ENCODE results near the gene FADS3. TPM values are rescaled to one million over a fixed set of nuclear protein-coding genes. Genes with fewer than 3 reads are reported as not detected.

Gene FADS3
- total RNA-seq, 4 donors from 2014 or later, result 19.5 to 96.9 (median 31.6) TPM

DNA sequence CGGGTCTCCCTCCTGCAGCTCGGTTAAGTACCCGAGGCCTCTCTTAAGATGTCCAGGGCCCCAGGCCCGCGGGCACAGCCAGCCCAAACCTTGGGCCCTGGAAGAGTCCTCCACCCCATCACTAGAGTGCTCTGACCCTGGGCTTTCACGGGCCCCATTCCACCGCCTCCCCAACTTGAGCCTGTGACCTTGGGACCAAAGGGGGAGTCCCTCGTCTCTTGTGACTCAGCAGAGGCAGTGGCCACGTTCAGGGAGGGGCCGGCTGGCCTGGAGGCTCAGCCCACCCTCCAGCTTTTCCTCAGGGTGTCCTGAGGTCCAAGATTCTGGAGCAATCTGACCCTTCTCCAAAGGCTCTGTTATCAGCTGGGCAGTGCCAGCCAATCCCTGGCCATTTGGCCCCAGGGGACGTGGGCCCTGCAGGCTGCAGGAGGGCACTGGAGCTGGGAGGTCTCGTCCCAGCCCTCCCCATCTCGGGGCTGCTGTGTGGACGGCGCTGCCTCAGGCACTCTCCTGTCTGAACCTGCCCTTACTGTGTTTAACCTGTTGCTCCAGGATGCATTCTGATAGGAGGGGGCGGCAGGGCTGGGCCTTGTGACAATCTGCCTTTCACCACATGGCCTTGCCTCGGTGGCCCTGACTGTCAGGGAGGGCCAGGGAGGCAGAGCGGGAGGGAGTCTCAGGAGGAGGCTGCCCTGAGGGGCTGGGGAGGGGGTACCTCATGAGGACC, 25.0 kb downstream of the FADS3 start:
- TF ChIP-seq CTCF (IDR thresholded peaks at IDR 0.05), result no peak
- WGBS, 2 donors (ENCODE audit: low coverage in 1 of 2), result 74% methylated on average over 18 of the region's 18 CpGs; no CpG with 5 or more reads in 1 of the 2 donors
- Histone ChIP-seq H3K27me3 (peaks cover 9% of the 10 kb centered on the region), H3K27ac (no peak overlapping the region), H3K4me3 (no peak overlapping the region), H3K9me3 (no peaks in the 10 kb centered on the region), H3K4me1 (peaks cover 0 to 6% (median 0%) of the 10 kb centered on the region in 4 donors), H3K36me3 (no peaks in the 10 kb centered on the region)
- in situ Hi-C loops (cut with MboI; ENCODE audit: low pct_ligation_motif_present in 1 of 4, low pct_unique_long_range_greater_than_20kb in 1 of 4, low sequenced_read_pairs in 3 of 4) (loop anchor here in 2 of 4 donors (25.0 kb wide), 1 partner anchor 446 kb away; no protein-coding TSS in a partner anchor), intact Hi-C loops (cut with DNase I; ENCODE audit: low total_unique reads) (no loop called here)
- DNase-seq, result no peak

- no peak for TF ChIP-seq POLR2A (IDR thresholded peaks at IDR 0.05)
- TF ChIP-seq EP300 (IDR thresholded peaks at IDR 0.05; ENCODE audit: low read depth), result no peak
- no peak for TF ChIP-seq POLR2AphosphoS5 (IDR thresholded peaks at IDR 0.05)
- no peak for TF ChIP-seq CTCF (IDR thresholded peaks at IDR 0.05)
- in situ Hi-C loops (cut with MboI; ENCODE audit: low pct_ligation_motif_present in 1 of 4, low pct_unique_long_range_greater_than_20kb in 1 of 4, low sequenced_read_pairs in 3 of 4) (loop anchor here in 2 of 4 donors (25.0 kb wide), 1 partner anchor 447 kb away; no protein-coding TSS in a partner anchor), intact Hi-C loops (cut with DNase I; ENCODE audit: low total_unique reads) (no loop called here)
- H3K4me1 ChIP-seq, result no peaks in the 10 kb centered on the region
- H3K27me3 ChIP-seq, result peaks cover 2% of the 10 kb centered on the region
- H3K4me3 ChIP-seq, result no peak overlapping the region
- H3K27ac ChIP-seq, result no peak overlapping the region
- DNase-seq, result no peak
- H3K36me3 ChIP-seq, result no peaks in the 10 kb centered on the region
- 87 to 100% methylated on average over 1 to 20 of the region's 20 CpGs for WGBS, 2 donors (ENCODE audit: low coverage in 1 of 2)
- H3K9me3 ChIP-seq, result no peaks in the 10 kb centered on the region
Measured at GRCh38 chr11:61864814-61865775, 26.2 kb downstream of the FADS3 start.

- H3K27me3 ChIP-seq, result no peaks in the 10 kb centered on the region
- intact Hi-C loops (cut with DNase I; ENCODE audit: low total_unique reads) (no loop called here), in situ Hi-C loops (cut with MboI; ENCODE audit: low pct_ligation_motif_present in 1 of 4, low pct_unique_long_range_greater_than_20kb in 1 of 4, low sequenced_read_pairs in 3 of 4) (loop anchor here in 2 of 4 donors (25.0 kb wide), 1 partner anchor 449 kb away; no protein-coding TSS in a partner anchor)
- H3K36me3 ChIP-seq, result no peaks in the 10 kb centered on the region
- TF ChIP-seq CTCF (IDR thresholded peaks at IDR 0.05) (no peak), POLR2A (IDR thresholded peaks at IDR 0.05) (no peak), EP300 (IDR thresholded peaks at IDR 0.05; ENCODE audit: low read depth) (no peak), POLR2AphosphoS5 (IDR thresholded peaks at IDR 0.05) (no peak)
- H3K27ac ChIP-seq, result no peak overlapping the region
- DNase-seq, result no peak
- H3K4me1 ChIP-seq, result no peaks in the 10 kb centered on the region
- H3K4me3 ChIP-seq, result no peak overlapping the region
- H3K9me3 ChIP-seq, result no peaks in the 10 kb centered on the region
- 90% methylated on average over 13 of the region's 13 CpGs; no CpG with 5 or more reads in 1 of the 2 donors for WGBS, 2 donors (ENCODE audit: low coverage in 1 of 2)
Measured at GRCh38 chr11:61863548-61864081, 27.7 kb downstream of the FADS3 start.
